Colonic mucosa (tissue), 4 donors: ENCODE data around the gene PTH2R. TPM values are rescaled to one million over a fixed set of nuclear protein-coding genes. Genes with fewer than 3 reads are reported as not detected.
A peak's percentile ranks its signal among the peaks of the same experiment; 100 is the strongest.
"Not testable (repeated sequence)": the region's sequence is repeated elsewhere in the genome, so short reads cannot be mapped to it uniquely, and the experiment has no call there.

Experiments used
- DNase-seq: peaks from one replicate; pipeline ENCODE4 v3.0.0-alpha.2; 2020
- H3K27ac ChIP-seq: fragments of 200-600 bp; one replicate; pipeline ENCODE4 v1.8.0; 2021
- H3K27me3 ChIP-seq: fragments of 200-600 bp; one replicate; pipeline ENCODE4 v1.8.0; 2021
- H3K36me3 ChIP-seq: fragments of 200-600 bp; one replicate; pipeline ENCODE4 v1.8.0; 2021
- H3K4me1 ChIP-seq: fragments of 200-600 bp; one replicate; pipeline ENCODE4 v1.8.0; 2021; ENCODE audit warnings: mild to moderate bottlenecking
- H3K4me3 ChIP-seq: fragments of 200-600 bp; one replicate; pipeline ENCODE4 v1.8.0; 2021
- H3K9ac ChIP-seq, 2 donors: one replicate each; pipeline ENCODE4 v1.7.0; 2013; ENCODE audit warnings: control low read depth in 2 of 2, low read depth in 2 of 2, low read length in 2 of 2
- H3K9me3 ChIP-seq: fragments of 200-600 bp; one replicate; pipeline ENCODE4 v1.8.0; 2021
- intact Hi-C: fragments of 100-400 bp; cut with DNase I; formaldehyde crosslinking; loops from one replicate; pipeline ENCODE4 v1.14.1; 2022
- total RNA-seq, 2 donors: library from RNA; stranded (reverse); fragmentation: NEBNext Ultra II Directional in 1 of 2; extraction: Animal tissue kit (Norgen Biotek cat#: 25700) in 1 of 2; gene quantifications; one replicate each; pipeline ENCODE4 v1.2.1, GENCODE V29; 2021
- TF ChIP-seq, protein P1 (sequence below): fragments of 200-600 bp; IDR thresholded peaks from one replicate; pipeline ENCODE4 v1.8.0; 2022; ENCODE audit warnings: antibody characterized with exemption, mild to moderate bottlenecking
- donor health status: healthy.
- donor health status: DM: no; HTN: no; CAD: no.
- donor health status: DM: no; HTN: no; CAD: no.

The PTH2R gene
- total RNA-seq, 2 donors from 2014 or later, result not detected

DNA sequence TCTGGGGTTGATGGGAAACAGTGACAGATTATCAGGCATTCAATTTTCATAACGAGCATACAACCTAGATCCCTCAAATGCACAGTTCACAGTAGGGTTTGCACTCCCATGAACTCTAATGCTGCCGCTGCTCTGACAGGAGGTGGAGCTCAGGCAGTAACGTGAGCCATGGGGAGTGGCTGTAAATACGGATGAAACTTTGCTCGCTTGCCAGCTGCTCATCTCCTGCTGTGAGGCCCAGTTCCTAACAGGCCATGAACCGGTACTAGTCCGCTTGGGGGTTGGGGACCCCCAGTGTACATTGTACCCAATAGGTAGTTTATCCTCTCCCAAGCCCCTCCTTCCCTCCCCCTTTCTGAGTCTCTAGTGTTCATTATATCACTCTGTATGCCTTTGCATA, 94.6 kb downstream of the PTH2R start:
- DNase-seq, result peak; percentile 45
- Histone ChIP-seq H3K4me3 (no peak overlapping the region), H3K4me1 (no peaks in the 10 kb centered on the region), H3K27ac (no peak overlapping the region), H3K36me3 (no peaks in the 10 kb centered on the region), H3K9me3 (no peaks in the 10 kb centered on the region), H3K9ac (no peak overlapping the region), H3K27me3 (no peaks in the 10 kb centered on the region)
- TF ChIP-seq, protein P1, sequence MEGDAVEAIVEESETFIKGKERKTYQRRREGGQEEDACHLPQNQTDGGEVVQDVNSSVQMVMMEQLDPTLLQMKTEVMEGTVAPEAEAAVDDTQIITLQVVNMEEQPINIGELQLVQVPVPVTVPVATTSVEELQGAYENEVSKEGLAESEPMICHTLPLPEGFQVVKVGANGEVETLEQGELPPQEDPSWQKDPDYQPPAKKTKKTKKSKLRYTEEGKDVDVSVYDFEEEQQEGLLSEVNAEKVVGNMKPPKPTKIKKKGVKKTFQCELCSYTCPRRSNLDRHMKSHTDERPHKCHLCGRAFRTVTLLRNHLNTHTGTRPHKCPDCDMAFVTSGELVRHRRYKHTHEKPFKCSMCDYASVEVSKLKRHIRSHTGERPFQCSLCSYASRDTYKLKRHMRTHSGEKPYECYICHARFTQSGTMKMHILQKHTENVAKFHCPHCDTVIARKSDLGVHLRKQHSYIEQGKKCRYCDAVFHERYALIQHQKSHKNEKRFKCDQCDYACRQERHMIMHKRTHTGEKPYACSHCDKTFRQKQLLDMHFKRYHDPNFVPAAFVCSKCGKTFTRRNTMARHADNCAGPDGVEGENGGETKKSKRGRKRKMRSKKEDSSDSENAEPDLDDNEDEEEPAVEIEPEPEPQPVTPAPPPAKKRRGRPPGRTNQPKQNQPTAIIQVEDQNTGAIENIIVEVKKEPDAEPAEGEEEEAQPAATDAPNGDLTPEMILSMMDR, result no peak
- intact Hi-C loops, result no loop called here

DNA sequence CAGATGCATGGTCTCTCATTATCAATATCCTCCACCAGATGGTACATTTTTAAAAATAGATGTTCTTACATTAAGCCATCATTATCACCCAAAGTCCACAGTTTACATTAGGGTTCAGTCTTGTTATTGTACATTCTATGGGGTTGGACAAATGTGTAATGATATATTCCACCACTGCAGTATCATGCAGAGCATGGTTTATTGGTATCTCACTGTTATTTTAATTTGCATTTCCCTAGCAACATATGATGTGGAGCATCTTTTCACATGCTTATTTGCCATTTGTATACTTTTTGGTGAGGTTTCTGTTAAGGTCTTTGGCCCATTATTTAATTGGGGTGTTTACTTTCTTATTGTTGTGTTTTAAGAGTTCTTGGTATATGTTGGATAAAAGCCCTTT, 95.7 kb downstream of the PTH2R start:
- H3K4me3 ChIP-seq, result no peak overlapping the region
- no peaks in the 10 kb centered on the region for H3K9me3 ChIP-seq
- H3K27me3 ChIP-seq, result no peaks in the 10 kb centered on the region
- no peaks in the 10 kb centered on the region for H3K4me1 ChIP-seq
- intact Hi-C loops, result no loop called here
- TF ChIP-seq, protein P1, result no peak
- no peak overlapping the region for H3K27ac ChIP-seq
- no peaks in the 10 kb centered on the region for H3K36me3 ChIP-seq
- DNase-seq, result no peak
- no peak overlapping the region for H3K9ac ChIP-seq

DNA sequence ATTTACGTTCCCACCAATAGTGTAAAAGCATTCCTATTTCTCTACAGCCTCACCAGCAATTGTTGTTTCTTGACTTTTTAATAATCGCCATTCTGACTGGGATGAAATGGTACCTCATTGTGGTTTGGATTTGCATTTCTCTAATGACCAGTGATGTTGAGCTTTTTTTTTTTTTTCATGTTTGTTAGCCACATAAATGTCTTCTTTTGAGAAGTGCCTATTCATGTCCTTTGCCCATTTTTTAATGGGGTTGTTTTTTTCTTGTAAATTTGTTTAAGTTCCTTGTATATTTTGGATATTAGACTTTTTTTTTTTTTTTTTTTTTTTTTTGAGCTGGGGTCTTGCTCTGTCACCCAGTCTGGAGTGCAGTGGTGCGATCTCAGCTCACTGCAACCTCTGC, 98.8 kb downstream of the PTH2R start:
- H3K36me3 ChIP-seq, H3K27ac ChIP-seq, H3K27me3 ChIP-seq, H3K9me3 ChIP-seq, intact Hi-C loops, H3K9ac ChIP-seq, DNase-seq, H3K4me3 ChIP-seq, H3K4me1 ChIP-seq: not testable (repeated sequence)

DNA sequence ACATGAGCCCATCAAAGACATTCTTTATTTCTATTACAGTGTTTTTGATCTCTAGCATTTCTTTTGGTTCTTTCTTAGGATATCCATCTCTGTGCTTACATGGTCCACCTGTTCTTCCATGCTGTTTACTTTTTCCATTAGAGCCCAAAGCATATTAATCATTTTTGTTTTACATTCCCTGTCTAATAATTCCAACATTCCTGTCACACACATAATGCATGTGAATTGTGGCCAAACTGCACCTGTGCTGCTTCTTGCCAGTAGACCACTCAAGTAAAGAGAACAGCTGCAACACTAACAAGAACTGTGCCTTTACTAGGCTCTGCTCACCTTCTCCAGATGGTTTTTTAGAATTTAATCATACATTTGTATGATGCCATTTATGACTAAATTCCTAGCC, 103.0 kb downstream of the PTH2R start:
- H3K9ac ChIP-seq, result no peak overlapping the region
- no peaks in the 10 kb centered on the region for H3K4me1 ChIP-seq
- intact Hi-C loops, result no loop called here
- H3K27me3 ChIP-seq, result no peaks in the 10 kb centered on the region
- no peak overlapping the region for H3K27ac ChIP-seq
- H3K4me3 ChIP-seq, result no peak overlapping the region
- H3K9me3 ChIP-seq, result no peaks in the 10 kb centered on the region
- TF ChIP-seq, protein P1, result no peak
- no peaks in the 10 kb centered on the region for H3K36me3 ChIP-seq
- DNase-seq, result no peak

DNA sequence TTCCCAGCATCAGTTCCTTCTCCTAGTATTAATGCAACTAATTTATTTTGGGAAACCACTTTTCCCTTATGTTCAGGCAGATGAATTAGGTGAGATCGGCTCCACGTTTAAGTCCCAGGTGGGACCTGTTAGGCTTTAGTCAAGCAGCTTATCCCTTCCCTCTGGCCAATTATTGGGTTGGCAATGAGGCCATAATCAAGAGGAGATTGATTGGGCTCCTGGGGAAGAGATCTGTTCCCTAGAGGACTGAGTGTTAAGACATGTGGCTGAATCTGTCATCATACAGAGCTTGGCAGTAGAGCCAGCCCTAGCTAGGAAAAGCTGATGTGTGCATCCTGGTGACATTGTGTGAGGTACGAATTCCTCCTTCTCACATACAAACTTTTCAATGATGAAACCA, 104.4 kb downstream of the PTH2R start:
- TF ChIP-seq, protein P1, result no peak
- Histone ChIP-seq H3K36me3 (no peaks in the 10 kb centered on the region), H3K27me3 (no peaks in the 10 kb centered on the region), H3K9ac (no peak overlapping the region), H3K27ac (no peak overlapping the region), H3K9me3 (no peaks in the 10 kb centered on the region), H3K4me3 (no peak overlapping the region), H3K4me1 (no peaks in the 10 kb centered on the region)
- no peak for DNase-seq
- intact Hi-C loops, result no loop called here

DNA sequence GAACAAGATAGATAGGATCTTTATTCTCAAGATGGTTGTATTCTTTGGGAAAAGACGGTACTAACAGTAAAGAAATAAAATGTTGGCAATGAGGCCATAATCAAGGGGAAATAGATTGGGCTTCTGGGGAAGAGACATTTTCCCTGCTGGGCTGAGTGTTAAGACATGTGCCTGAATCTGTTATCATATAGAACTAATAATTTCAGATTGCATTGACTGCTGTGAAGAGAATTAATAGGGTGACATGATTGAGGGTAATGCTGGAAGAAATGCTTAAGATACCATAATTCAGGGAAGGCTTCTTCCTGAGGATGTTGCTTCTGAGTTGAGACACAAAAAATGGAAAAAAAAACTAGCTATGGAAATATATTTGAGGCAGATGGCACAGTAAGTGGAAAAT, 105.0 kb downstream of the PTH2R start:
- Histone ChIP-seq H3K9me3 (no peaks in the 10 kb centered on the region), H3K27me3 (no peaks in the 10 kb centered on the region), H3K36me3 (no peaks in the 10 kb centered on the region), H3K27ac (no peak overlapping the region), H3K4me3 (no peak overlapping the region), H3K9ac (no peak overlapping the region), H3K4me1 (no peaks in the 10 kb centered on the region)
- TF ChIP-seq, protein P1, result no peak
- DNase-seq, result no peak
- intact Hi-C loops, result no loop called here
